ENCODE results near the gene NMT1. TPM values are rescaled to one million over a fixed set of nuclear protein-coding genes. Genes with fewer than 3 reads are reported as not detected.

The NMT1 gene
- total RNA-seq, 1 experiment from 2014 or later = 113 TPM

- DNase-seq (ENCODE audit: low read depth) = no peak
Measured at GRCh38 chr17:45149669-45150664, 88.8 kb downstream of the NMT1 start.

GRCh38 chr17:45150911-45151809 lies 90.0 kb downstream of the NMT1 start:
- no peak for DNase-seq (ENCODE audit: low read depth)

GRCh38 chr17:45155029-45155428 lies 93.9 kb downstream of the NMT1 start:
- no peak for DNase-seq (ENCODE audit: low read depth)

GRCh38 chr17:45155483-45155882 lies 94.4 kb downstream of the NMT1 start:
- DNase-seq (ENCODE audit: low read depth) = no peak

- no peak for DNase-seq (ENCODE audit: low read depth)
Measured at GRCh38 chr17:45156242-45156641, 95.1 kb downstream of the NMT1 start.

Small RNA genes within 50 kb of the gene (small RNA-seq; reads per million reads assigned to genes)
- gene MIR6784 (not detected), gene RF00019 (not detected)

Other genes with a start within 250 kb of the NMT1 start
- gene GJC1, start 231.0 kb upstream of the NMT1 start, total RNA-seq (2014; rRNA removed; shearing (Covaris generic)) = 26.0 and 42.7 TPM in 2 replicates
- not detected in 2 replicates for gene HIGD1B, start 213.4 kb upstream of the NMT1 start, total RNA-seq (2014; rRNA removed; shearing (Covaris generic))
- 122 and 137 TPM in 2 replicates for gene EFTUD2, start 161.9 kb upstream of the NMT1 start, total RNA-seq (2014; rRNA removed; shearing (Covaris generic))
- 0.07 and 0.18 TPM in 2 replicates for gene GFAP, start 145.8 kb upstream of the NMT1 start, total RNA-seq (2014; rRNA removed; shearing (Covaris generic))
- 13.1 and 15.9 TPM in 2 replicates for gene KIF18B, start 113.5 kb upstream of the NMT1 start, total RNA-seq (2014; rRNA removed; shearing (Covaris generic))
- gene C1QL1, start 93.0 kb upstream of the NMT1 start, total RNA-seq (2014; rRNA removed; shearing (Covaris generic)) = 3.1 and 3.6 TPM in 2 replicates
- 20.8 and 23.1 TPM in 2 replicates for gene DCAKD, start 9.7 kb upstream of the NMT1 start, total RNA-seq (2014; rRNA removed; shearing (Covaris generic))
- 56.2 and 63.9 TPM in 2 replicates for gene PLCD3, start 71.2 kb downstream of the NMT1 start, total RNA-seq (2014; rRNA removed; shearing (Covaris generic))
- gene ACBD4, start 74.4 kb downstream of the NMT1 start, total RNA-seq (2014; rRNA removed; shearing (Covaris generic)) = 3.4 and 3.5 TPM in 2 replicates
- 17.9 and 45.7 TPM in 2 replicates for gene HEXIM1, start 87.2 kb downstream of the NMT1 start, total RNA-seq (2014; rRNA removed; shearing (Covaris generic))
- 7.6 and 11.2 TPM in 2 replicates for gene HEXIM2, start 100.6 kb downstream of the NMT1 start, total RNA-seq (2014; rRNA removed; shearing (Covaris generic))
- gene FMNL1, start 160.6 kb downstream of the NMT1 start, total RNA-seq (2014; rRNA removed; shearing (Covaris generic)) = 41.4 and 64.3 TPM in 2 replicates
- not detected in 2 replicates for gene SPATA32, start 200.8 kb downstream of the NMT1 start, total RNA-seq (2014; rRNA removed; shearing (Covaris generic))

Measured in HT1080 (cell line).